SJCRH30 (cell line): Measurements from ENCODE around the gene NOS2. TPM values are rescaled to one million over a fixed set of nuclear protein-coding genes. Genes with fewer than 3 reads are reported as not detected.
"Not testable (repeated sequence)": the region's sequence is repeated elsewhere in the genome, so short reads cannot be mapped to it uniquely, and the experiment has no call there.

Source experiments
- DNase-seq, 2 experiments: peaks; one replicate each; pipeline ENCODE4 v3.0.0-alpha.2; 2015 to 2020
- H3K27ac ChIP-seq: fragments of 250-450 bp; sonication (Bioruptor Pico); 2 replicates; pipeline ENCODE4 v1.5.1; 2020; ENCODE audit warnings: mild to moderate bottlenecking, moderate library complexity
- H3K27me3 ChIP-seq: fragments of 250-450 bp; sonication (Bioruptor Pico); 2 replicates; pipeline ENCODE4 v1.5.1; 2020; ENCODE audit warnings: mild to moderate bottlenecking, moderate library complexity
- H3K36me3 ChIP-seq: fragments of 250-450 bp; sonication (Bioruptor Pico); 2 replicates; pipeline ENCODE4 v1.5.1; 2020; ENCODE audit warnings: mild to moderate bottlenecking, moderate library complexity
- H3K4me1 ChIP-seq: fragments of 250-450 bp; sonication (Bioruptor Pico); 2 replicates; pipeline ENCODE4 v1.5.1; 2020; ENCODE audit warnings: mild to moderate bottlenecking, moderate library complexity
- H3K4me3 ChIP-seq: fragments of 250-450 bp; sonication (Bioruptor Pico); 2 replicates; pipeline ENCODE4 v1.5.1; 2020; ENCODE audit warnings: mild to moderate bottlenecking, moderate library complexity
- H3K9me3 ChIP-seq: fragments of 250-450 bp; sonication (Bioruptor Pico); replicated peaks from 2 replicates; pipeline ENCODE4 v1.5.1; 2020; ENCODE audit warnings: mild to moderate bottlenecking, moderate library complexity
- total RNA-seq: library from RNA; depleted of rRNA; stranded (reverse); fragments of >200 nt; shearing (Covaris generic); gene quantifications from 2 replicates; pipeline ENCODE4 v1.2.3, GENCODE V29; 2014

NOS2 gene
- total RNA-seq, 1 experiment from 2014 or later = not detected

DNA sequence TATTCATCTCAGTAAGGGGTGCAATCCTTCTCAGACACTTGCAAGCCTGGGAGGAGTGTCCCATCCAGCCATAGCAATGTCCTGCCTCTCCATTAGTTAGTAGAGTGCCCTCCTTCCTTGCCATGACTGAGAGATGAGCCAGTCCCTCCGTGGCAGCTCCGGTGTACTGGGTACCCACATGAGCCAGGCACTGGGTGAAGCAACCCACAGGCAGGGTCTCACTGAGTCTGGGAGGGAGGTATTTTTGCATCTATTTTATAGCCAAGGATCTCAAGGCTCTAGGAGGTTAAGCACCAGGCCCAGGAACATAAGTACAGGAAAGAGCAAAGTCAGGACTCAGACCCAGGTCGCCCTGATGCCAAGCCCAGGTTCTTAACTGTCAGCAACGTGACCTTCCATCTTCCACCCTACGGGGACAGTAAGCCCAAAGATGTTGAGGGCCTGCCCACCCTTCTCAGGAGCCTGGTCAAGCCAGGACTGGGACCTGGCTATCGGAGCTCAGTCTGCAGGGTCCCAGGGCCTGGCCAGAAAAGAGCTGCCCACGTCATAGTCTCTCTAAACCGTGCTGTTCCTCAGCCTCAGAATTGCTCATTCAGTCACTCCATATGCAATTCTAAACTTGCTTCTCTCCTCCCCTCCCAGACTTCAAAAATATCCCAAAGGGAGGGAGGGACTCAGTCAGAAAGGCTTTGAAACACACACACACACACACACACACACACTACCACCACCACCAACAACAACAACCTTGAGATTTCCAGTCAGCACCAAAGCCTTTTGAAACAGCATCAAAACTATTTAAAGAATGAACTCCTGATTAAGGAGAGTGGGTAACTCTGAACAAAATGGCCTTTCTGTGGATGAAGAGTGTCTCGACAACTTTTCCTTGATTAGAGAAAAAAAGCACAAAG lies 16.6 kb downstream of the NOS2 start:
- Histone ChIP-seq H3K27ac (no peak overlapping the region), H3K9me3 (no peaks in the 10 kb centered on the region), H3K27me3 (peaks cover 35% of the 10 kb centered on the region), H3K4me3 (no peak overlapping the region), H3K36me3 (no peaks in the 10 kb centered on the region), H3K4me1 (no peaks in the 10 kb centered on the region)
- DNase-seq = no peak

GRCh38 chr17:27782791-27783206 lies 17.5 kb downstream of the NOS2 start:
- DNase-seq = no peak
- Histone ChIP-seq H3K27me3 (peaks cover 30% of the 10 kb centered on the region), H3K4me1 (no peaks in the 10 kb centered on the region), H3K36me3 (no peaks in the 10 kb centered on the region), H3K9me3 (no peaks in the 10 kb centered on the region), H3K4me3 (no peak overlapping the region), H3K27ac (no peak overlapping the region)

DNA sequence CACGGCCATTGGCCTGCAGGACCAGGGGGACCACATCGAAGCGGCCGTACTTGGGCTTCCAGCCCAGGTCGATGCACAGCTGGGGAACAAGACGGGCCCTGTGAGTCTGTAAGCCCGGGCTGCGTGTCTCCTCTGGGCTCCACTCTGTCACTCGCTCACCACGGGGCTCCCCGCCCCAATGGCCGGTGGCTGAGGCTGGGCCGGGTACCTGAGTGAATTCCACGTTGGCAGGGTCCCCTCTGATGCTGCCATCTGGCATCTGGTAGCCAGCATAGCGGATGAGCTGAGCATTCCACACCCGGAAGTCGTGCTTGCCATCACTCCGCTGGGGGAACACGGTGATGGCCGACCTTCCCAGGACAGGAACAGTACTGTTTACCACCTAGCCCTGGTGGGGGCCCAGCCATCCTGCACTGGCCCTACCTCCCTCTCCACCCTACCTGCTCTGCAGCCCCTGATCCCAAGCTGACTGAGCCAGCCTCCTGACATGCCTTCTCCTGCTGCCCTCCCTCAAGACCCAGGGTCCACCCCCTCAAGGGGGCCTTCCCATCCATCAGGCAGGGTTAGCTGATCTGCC lies 19.4 kb downstream of the NOS2 start:
- Histone ChIP-seq H3K9me3 (no peaks in the 10 kb centered on the region), H3K4me1 (no peaks in the 10 kb centered on the region)

GRCh38 chr17:27780092-27780827 lies 20.1 kb downstream of the NOS2 start:
- no peak for DNase-seq
- H3K4me1 ChIP-seq = no peaks in the 10 kb centered on the region
- H3K9me3 ChIP-seq = no peaks in the 10 kb centered on the region
- no peak overlapping the region for H3K27ac ChIP-seq
- no peak overlapping the region for H3K4me3 ChIP-seq
- peaks cover 28% of the 10 kb centered on the region for H3K27me3 ChIP-seq
- no peaks in the 10 kb centered on the region for H3K36me3 ChIP-seq

More for the DNA sequence above, 19.4 kb downstream of the NOS2 start:
- Histone ChIP-seq H3K27ac (no peak overlapping the region), H3K27me3 (peaks cover 22% of the 10 kb centered on the region), H3K4me3 (no peak overlapping the region), H3K36me3 (no peaks in the 10 kb centered on the region)
- DNase-seq = no peak

DNA sequence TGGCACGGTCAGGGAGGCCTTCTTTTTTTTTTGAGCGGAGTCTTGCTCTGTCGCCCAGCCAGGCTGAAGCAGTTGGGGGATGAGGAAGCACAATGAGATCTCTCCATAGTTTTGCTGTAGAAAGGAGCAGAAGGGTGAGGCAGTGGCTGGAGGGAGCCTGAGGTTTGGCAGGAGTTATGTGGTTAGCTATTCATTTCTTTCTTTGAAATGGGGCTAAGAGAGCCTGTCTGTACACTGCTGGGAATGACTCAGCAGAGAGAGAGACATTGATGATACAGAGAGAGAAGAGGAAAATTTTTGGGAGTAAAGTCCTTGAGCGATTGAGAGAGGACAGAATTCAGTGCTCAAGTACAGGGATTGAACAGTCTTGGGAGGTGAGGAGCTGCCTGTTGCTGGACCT lies 22.1 kb downstream of the NOS2 start:
- DNase-seq = no peak
- H3K4me3 ChIP-seq = no peak overlapping the region
- H3K9me3 ChIP-seq = no peaks in the 10 kb centered on the region
- H3K36me3 ChIP-seq = no peaks in the 10 kb centered on the region
- H3K27me3 ChIP-seq = peaks cover 37% of the 10 kb centered on the region
- no peak overlapping the region for H3K27ac ChIP-seq
- no peaks in the 10 kb centered on the region for H3K4me1 ChIP-seq

GRCh38 chr17:27776882-27777624 lies 23.3 kb downstream of the NOS2 start:
- Histone ChIP-seq H3K4me1 (no peaks in the 10 kb centered on the region), H3K27me3 (peaks cover 36% of the 10 kb centered on the region), H3K36me3 (no peaks in the 10 kb centered on the region), H3K4me3 (no peak overlapping the region), H3K27ac (no peak overlapping the region), H3K9me3 (no peaks in the 10 kb centered on the region)
- no peak for DNase-seq

- no peak overlapping the region for H3K27ac ChIP-seq
- no peak for DNase-seq
Observed at GRCh38 chr17:27771586-27771985, 28.7 kb downstream of the NOS2 start.

DNA sequence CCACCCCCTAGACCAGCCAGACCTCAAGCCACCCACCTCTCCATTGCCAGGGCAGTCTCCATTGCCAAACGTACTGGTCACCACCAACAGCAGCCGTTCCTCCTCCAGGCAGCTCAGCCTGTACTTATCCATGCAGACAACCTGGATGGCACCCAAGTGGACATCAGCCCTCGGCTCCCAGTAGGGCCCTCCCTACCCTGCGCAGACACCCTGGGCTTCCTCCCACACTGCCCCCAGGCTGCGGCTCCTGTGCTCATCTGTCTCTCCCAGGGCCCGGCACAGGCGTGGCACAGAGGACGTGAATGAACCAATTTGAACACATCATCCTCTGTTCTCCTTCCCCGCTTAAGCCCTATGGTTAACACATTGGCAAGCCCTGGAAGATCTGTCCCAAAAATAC lies 29.5 kb downstream of the NOS2 start:
- peaks cover 44% of the 10 kb centered on the region for H3K27me3 ChIP-seq
- DNase-seq = no peak
- H3K4me1 ChIP-seq = no peaks in the 10 kb centered on the region
- no peak overlapping the region for H3K4me3 ChIP-seq
- no peaks in the 10 kb centered on the region for H3K36me3 ChIP-seq
- H3K27ac ChIP-seq = no peak overlapping the region
- no peaks in the 10 kb centered on the region for H3K9me3 ChIP-seq

More at GRCh38 chr17:27771586-27771985, 28.7 kb downstream of the NOS2 start:
- Histone ChIP-seq H3K4me1 (no peaks in the 10 kb centered on the region), H3K4me3 (no peak overlapping the region), H3K9me3 (no peaks in the 10 kb centered on the region), H3K36me3 (no peaks in the 10 kb centered on the region), H3K27me3 (peaks cover 46% of the 10 kb centered on the region)

GRCh38 chr17:27768858-27769410 lies 31.4 kb downstream of the NOS2 start:
- no peak for DNase-seq
- Histone ChIP-seq H3K4me3 (no peak overlapping the region), H3K4me1 (no peaks in the 10 kb centered on the region), H3K27me3 (peaks cover 26% of the 10 kb centered on the region), H3K9me3 (no peaks in the 10 kb centered on the region), H3K36me3 (no peaks in the 10 kb centered on the region), H3K27ac (no peak overlapping the region)

GRCh38 chr17:27766438-27766837 lies 33.9 kb downstream of the NOS2 start:
- H3K36me3 ChIP-seq = no peaks in the 10 kb centered on the region
- no peaks in the 10 kb centered on the region for H3K9me3 ChIP-seq
- peaks cover 19% of the 10 kb centered on the region for H3K27me3 ChIP-seq
- no peaks in the 10 kb centered on the region for H3K4me1 ChIP-seq
- DNase-seq = no peak
- no peak overlapping the region for H3K4me3 ChIP-seq
- H3K27ac ChIP-seq = no peak overlapping the region

DNA sequence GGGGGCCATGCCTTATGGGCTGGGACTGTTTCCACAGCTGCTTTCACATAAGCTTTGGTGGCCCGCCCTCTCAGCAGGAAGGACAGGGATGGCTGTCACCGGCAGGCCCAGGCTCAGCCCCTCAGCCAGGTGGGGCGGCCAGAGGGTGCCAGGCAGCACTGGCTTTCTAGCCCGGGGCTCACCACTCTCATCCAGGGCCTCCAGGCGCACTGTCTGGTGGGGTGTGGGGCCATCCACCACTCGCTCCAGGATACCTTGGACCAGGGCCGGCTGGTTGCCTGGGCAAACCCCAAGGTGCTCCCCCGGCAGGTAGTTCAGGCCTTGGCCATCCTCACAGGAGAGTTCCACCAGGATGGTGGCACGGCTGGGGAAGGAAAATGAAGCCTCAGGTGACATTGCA lies 35.0 kb downstream of the NOS2 start:
- Histone ChIP-seq H3K4me1 (no peaks in the 10 kb centered on the region), H3K4me3 (no peak overlapping the region), H3K27ac (no peak overlapping the region), H3K27me3 (peaks cover 9% of the 10 kb centered on the region), H3K36me3 (no peaks in the 10 kb centered on the region), H3K9me3 (no peaks in the 10 kb centered on the region)
- no peak for DNase-seq

DNA sequence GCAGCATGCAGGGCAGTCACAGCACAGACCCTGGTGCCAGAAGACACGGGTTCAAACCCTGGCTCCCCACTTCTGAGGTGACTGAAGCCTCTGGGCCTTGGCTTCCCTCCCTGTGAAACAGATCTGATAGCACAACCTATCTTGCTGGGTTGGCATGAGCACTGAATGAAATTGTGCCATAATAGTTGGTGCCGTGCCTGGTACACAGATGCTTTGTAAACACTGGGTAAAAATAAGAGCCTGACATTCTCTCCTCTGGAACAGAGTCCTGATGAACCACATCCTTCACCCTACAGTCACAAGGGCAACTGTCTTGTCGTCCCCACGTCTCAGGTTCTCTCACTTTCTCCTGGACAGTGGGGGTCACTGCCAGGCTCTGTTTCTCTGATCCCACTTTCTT lies 35.7 kb downstream of the NOS2 start:
- H3K4me1 ChIP-seq = no peaks in the 10 kb centered on the region

DNA sequence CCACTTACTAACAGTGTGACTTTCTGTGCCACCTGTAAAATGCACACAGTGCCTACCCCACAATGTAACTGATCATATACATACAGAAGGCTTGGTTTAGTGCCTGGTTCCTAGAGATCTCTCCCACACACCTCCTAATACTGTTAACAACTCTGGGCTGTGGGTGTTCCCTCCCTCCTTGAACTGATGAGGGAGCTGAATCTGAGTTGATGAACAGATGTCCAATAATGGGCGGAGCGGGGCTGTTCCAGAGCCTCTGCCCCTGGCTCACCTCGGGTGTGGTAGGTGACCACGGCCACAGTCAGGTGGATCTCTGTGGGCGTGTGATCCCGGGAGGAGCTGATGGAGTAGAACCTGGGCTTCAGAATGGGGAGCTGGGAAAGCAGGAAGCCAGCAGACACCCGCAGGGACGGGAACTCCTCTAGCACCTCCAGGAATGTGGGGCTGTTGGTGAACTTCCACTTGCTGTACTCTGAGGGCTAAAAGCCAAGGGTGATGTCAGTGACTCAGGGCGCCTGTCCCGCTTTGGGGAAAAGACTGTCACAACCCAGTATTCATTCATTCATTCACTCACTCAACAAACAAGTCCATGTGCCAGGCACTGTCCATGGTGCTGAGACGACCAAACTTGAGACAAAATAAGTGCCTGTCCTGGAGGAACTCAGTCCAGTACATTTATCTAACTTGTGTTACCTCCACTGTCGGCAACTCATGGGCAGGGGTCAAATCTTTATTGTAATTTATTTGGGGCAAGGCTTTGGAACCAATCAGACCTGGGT lies 37.6 kb downstream of the NOS2 start:
- Histone ChIP-seq H3K4me3 (no peak overlapping the region), H3K27me3 (0 out of 2 replicates have a peak, but pooled peaks cover 4% of the 10 kb centered on the region), H3K4me1 (no peaks in the 10 kb centered on the region), H3K9me3 (no peaks in the 10 kb centered on the region), H3K27ac (no peak overlapping the region), H3K36me3 (no peaks in the 10 kb centered on the region)
- peak; percentile 50 to 64 for DNase-seq

More for the DNA sequence above, 35.7 kb downstream of the NOS2 start:
- no peak overlapping the region for H3K4me3 ChIP-seq
- no peaks in the 10 kb centered on the region for H3K36me3 ChIP-seq
- no peaks in the 10 kb centered on the region for H3K9me3 ChIP-seq
- no peak overlapping the region for H3K27ac ChIP-seq
- DNase-seq = no peak
- H3K27me3 ChIP-seq = peaks cover 4% of the 10 kb centered on the region; the same call in 1 of the 2 replicates

DNA sequence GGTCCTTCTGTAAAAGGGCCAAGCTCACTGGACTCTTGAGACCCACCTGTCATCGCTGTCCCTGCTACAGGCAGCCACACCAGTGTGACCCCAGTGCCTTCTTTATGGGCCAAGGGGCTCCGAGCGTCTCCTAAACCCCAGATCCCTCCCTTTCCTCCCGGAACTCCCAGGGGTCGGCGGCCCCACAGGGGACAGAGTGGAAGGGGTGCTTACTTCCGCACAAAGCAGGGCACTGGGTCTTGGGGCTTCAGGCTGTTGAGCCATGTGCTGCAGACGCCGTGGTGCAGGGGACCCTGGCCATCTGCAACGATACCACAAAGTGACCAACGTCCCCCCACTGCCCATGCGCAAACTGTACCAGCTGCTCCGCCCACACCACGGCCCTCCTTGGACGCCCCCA lies 39.4 kb downstream of the NOS2 start:
- not testable (repeated sequence) for H3K27ac ChIP-seq, H3K4me1 ChIP-seq, H3K4me3 ChIP-seq, H3K27me3 ChIP-seq, H3K9me3 ChIP-seq, H3K36me3 ChIP-seq, DNase-seq
